ENCODE results near the gene OR2M4.

DNA sequence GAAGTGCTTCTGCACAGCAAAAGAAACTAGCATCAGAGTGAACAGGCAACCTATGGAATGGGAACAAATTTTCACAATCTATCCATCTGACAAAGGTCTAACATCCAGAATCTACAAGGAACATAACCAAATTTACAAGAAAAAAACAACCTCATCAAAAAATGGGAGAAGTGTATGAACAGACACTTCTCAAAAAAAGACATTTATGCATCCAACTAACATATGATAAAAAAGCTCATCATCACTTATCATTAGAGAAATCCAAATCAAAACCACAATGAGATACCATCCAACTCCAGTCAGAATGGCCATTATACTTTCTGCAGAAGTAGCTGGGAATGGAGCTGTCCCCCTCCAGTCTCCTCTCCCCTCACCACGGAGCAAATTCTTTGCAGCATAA, 37.1 kb upstream of the OR2M4 start:
- TF ChIP-seq, protein P1, sequence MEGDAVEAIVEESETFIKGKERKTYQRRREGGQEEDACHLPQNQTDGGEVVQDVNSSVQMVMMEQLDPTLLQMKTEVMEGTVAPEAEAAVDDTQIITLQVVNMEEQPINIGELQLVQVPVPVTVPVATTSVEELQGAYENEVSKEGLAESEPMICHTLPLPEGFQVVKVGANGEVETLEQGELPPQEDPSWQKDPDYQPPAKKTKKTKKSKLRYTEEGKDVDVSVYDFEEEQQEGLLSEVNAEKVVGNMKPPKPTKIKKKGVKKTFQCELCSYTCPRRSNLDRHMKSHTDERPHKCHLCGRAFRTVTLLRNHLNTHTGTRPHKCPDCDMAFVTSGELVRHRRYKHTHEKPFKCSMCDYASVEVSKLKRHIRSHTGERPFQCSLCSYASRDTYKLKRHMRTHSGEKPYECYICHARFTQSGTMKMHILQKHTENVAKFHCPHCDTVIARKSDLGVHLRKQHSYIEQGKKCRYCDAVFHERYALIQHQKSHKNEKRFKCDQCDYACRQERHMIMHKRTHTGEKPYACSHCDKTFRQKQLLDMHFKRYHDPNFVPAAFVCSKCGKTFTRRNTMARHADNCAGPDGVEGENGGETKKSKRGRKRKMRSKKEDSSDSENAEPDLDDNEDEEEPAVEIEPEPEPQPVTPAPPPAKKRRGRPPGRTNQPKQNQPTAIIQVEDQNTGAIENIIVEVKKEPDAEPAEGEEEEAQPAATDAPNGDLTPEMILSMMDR (conservative IDR thresholded peaks at IDR 0.05; ENCODE audit: low read depth, low read length): no peak
- no peak for TF ChIP-seq EZH2 (IDR thresholded peaks at IDR 0.05; ENCODE audit: borderline replicate concordance, low read depth, low read length, poor library complexity, severe bottlenecking)
